Measurements from ENCODE around the gene AOPEP.

The AOPEP gene

DNA sequence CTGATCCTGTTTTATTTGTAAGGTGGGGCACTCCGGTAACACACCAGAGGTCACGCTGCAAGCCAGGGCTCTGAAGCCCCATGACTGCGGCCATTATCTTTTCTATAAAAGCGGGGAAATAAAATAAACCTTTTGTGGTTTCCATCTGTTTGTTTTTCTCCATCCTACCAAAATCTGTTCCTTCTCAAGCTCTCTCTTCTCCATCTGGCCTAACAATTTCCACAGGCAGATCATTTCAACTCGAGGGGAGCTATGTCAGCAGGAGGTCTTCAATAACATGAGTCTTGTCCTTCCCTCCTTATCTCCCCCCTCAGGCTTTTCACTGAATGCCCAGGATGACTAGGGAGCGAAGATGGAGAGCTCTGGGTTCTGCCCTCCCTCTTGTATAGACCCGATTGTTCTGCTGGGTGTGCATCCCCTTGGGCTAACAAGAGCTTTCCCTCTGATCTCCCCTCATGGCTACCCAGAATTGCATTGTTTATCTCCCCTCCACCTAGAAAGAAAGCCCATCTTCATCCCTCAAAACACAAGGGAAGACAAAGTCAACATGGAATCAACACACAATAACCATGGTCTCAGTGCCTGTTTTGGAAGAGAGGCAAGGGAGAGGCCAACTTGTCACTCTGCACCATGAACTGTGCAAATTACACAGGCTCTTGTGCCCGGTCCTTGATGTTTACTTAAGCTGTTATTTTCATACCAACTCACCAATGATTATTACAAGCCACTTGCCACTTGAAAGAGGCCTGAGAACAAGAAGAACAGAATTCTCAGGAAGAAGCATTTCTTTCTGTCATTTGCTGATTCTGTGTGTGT, 403.2 kb downstream of the AOPEP start:
- DNase-seq = no peak

DNA sequence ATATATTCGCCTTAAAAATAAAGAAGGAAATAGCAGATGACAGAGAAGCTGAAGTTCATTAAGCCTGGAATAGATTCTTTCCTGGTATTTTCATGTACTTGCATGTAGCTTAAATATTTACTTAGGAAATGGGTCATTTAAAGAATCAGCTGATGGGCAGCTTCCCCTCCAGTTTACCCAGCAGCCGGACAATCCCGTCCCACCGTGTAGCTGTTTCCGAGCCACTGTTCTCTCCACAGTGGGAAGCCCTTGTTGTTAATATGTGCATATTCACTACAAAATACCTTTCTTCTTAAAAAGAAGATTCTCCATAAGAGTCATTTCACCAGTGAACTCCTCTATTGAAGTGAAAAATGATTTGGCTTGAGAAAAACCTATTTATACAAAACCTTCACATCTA, 404.0 kb downstream of the AOPEP start:
- no peak for DNase-seq

DNA sequence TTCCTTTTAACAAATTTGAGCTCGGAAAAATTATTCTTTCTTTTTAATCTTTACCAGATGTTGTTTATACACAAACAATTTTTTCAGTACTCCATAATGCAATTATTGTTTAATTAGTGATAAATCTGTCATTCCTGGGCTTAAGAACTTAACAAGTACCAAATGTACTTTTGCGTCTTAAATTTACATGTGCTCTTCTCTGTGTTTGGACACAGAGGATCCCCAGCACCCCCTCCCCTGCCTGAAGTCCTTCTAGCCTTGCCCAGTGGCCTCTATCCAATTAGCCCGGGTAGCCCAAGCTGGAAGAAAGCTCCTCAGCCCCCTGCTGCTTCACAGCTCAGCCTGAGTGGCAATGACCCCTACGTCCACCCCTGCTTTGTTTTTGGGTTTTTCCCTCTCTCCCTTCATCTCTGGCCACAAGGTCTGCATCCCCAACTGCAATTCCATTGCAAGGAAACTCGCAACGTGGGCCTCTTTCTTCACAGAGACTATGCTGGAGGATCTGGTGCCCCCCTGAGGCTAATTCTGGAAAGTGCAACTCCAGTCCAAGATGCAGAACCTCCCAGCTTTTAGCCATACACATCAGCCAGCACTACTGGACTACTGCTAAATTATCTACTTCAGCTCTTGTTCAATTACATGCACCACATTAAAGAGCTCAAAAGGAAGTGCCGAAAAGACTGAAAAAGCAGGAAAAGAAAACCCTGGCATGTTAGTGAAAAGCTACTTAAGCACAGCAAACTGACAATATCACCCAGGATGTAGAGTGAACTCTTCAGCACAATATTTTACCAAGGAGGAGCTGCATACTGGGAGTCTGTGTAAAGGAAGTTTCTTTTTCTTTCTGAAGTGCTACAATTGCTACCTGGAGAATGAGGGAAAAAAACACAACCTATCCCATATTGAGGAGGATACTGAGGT, 404.8 kb downstream of the AOPEP start:
- peak; percentile 84 for DNase-seq

DNA sequence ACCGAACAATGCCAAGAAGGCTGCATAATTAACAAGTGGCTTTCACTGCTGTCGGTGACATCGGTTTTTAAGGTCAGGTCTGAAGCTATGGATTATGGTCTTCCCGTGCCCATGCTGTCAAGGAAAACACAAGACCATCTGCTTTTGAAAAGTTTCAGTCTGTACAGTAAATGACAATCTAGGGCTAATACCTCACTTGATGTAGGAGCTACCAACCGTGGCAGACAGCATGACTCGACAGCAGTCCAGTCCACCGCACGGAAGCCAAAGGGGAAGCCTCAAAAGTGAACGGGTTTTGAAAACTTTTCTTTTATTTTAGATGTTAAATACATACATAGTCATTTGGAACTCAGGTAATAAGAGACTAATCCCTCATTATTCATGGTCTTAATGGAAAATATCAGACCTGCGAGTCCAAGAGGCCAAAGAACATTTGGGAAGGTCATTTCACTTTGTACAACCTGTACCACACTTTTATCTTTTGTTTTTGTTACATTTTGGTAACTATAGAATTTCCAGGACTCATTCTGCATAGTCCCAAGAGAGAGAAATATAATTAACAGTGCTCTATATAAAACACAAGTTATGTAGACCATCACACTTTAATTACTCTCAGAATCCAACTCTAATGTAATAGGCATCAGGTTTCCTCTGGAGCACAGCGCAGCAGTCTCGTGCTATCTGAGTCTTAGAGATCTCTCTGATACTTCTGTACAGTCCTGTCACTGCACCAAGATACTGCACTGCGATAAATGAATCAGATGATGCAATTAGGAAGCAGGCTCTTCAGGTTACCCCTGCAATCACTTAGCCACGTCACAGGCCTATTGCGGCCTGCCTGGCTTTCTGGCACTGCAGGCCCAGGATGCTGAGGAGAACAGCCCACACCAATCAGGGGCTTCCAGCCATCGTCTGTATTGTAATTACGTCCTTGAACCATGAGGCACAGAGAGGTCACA, 406.1 kb downstream of the AOPEP start:
- DNase-seq = no peak

DNA sequence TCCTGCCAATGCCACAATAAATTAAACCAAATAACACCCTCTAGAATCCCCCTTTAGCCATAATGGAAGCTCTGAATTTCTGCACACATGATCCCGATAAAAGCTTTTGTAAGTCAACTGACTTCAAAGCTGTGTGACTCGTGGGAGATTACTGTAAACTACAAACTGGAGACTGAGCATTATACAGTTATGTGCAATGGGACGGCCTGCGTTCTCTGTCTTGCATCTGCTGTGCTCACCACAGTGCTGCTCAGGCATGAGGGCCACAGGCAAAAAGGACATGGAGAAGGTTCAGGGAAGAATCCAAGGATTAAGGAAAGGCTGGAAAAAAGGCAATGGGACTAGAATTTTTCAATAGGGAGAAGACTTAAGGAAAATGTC, 406.8 kb downstream of the AOPEP start:
- no peak for DNase-seq

DNA sequence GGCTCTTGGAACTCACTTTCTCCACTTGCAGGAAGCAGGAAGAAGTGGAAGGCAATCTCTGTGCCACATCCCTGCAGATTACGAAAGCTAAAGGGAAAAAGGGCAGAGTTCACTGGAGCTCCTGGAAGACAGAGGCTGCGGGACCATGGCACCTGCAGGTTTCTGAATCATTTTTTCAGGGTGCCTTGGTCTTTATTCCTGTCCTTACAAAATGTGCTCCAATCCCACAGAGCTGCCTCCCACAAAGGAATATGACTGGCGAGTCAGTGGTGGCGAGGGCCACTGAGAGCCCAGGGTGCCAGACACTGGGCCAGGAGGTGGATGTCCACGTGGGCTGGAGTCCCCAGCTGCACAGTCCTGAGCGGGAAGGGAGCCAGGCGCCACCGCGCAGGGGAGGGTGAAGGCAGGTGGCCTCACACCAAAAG, 408.0 kb downstream of the AOPEP start:
- no peak for DNase-seq

DNA sequence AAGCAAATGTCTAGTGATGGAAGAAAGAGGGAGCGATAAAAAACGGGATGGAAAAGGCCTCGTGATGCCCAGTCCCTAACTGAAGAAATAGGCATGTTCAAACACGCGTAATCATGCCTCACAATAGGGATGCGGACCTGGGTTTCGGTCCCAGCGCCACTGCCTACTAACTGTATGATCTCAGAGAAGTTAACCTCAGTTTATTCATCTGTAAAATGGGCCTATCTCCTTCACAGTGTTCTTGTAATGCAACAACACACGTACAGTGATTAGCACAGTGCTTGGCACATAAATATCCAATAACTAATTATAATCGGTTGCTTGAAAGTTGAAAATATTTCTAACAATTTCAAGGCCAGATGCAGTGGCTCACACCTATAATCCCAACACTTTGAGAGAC, 409.3 kb downstream of the AOPEP start:
- DNase-seq = no peak
